ENCODE data around the gene CHI3L2. TPM values are rescaled to one million over a fixed set of nuclear protein-coding genes. Genes with fewer than 3 reads are reported as not detected.

CHI3L2 gene
- total RNA-seq, 4 donors from 2014 or later = 0.69 to 0.77 TPM; not detected in 2

GRCh38 chr1:111217183-111217910, 10.2 kb upstream of the CHI3L2 start:
- intact Hi-C loops (cut with DNase I; ENCODE audit: low total_unique reads) = no loop called here
- no peak for DNase-seq
- Histone ChIP-seq H3K27ac (no peak overlapping the region), H3K4me1 (no peaks in the 10 kb centered on the region), H3K27me3 (no peaks in the 10 kb centered on the region), H3K36me3 (no peaks in the 10 kb centered on the region), H3K9me3 (no peaks in the 10 kb centered on the region), H3K4me3 (no peak overlapping the region)
- no peak for TF ChIP-seq POLR2A (IDR thresholded peaks at IDR 0.05)

DNA sequence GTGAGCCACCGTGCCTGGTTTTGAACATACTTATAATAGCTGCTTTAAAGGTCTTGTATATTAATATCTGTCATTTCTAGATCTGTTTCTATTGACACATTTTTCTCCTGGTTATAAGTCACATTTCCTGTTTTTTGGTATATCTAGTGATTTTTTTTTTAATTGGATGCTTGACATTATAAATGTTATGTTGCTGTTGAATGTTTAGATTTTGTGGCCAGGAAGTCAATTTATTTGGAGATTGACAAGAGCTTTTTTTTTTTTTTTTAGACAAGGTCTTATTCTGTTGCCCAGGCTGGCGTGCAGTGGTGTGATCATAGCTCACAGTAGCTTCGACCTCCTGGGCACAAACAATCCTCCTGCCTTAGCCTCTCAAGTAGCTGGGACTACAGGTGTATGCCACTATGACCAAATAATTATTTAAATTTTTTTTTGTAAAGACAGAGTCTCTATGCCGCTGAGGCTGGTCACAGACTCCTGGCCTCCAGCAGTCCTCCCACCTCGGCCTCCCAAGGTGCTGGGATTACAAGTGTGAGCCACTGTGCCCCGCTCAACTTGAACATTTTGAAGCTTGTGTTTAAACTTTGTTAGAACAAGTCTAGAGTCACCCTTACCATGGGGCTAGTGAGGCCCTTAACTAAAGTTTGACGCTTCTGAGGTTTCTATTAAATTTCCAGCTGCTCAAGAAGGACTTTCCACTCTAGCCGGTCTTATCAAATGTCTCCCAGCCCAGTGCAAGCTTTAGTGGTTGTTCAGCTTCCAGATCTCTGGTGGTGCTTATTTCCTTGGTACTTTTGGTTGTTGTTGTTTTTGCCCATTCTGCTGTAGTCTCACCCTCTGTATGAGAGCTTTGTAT, 8.6 kb upstream of the CHI3L2 start:
- intact Hi-C loops (cut with DNase I; ENCODE audit: low total_unique reads) = no loop called here
- TF ChIP-seq CTCF (IDR thresholded peaks at IDR 0.05) (no peak), POLR2A (IDR thresholded peaks at IDR 0.05) (no peak)
- no peak for DNase-seq
- Histone ChIP-seq H3K9me3 (no peaks in the 10 kb centered on the region), H3K4me3 (no peak overlapping the region), H3K27ac (no peak overlapping the region), H3K4me1 (no peaks in the 10 kb centered on the region), H3K27me3 (no peaks in the 10 kb centered on the region), H3K36me3 (no peaks in the 10 kb centered on the region)

DNA sequence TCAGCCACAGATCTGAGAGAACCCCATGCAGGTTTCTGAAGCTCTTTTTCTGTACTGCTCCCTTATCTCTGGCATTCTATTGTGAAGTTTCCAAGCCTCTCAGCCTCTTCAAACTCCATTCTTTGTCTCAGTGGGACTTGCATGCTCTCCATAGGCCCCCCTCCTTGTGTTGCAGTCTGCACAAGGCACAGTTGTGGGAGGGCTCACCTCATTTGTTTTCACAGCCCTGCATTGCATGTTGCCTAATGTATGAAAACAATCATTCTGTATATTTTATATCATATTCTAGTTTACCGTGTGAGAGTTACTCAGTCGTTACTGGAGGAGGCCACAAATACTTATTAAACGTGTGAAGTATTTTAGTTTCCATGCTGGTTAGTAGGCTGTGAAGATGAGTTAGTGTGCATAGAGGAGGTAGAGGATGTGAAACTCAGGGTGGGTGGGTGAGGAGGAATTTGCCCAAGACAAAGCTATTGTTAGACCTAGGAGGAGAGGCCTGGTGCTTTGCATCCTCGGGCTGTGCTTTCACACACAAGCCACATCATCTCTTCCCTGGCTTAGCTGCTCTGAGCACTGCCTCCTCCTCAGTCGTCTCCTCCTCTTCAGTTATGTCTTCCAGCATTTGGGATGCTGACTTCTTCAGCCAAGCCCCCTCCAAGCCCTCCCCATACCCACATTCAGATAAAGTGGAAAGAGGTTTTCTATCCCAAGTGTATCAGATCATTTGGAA, 7.8 kb upstream of the CHI3L2 start:
- TF ChIP-seq POLR2A (IDR thresholded peaks at IDR 0.05) (no peak), CTCF (IDR thresholded peaks at IDR 0.05) (no peak)
- DNase-seq = no peak
- H3K4me1 ChIP-seq = no peaks in the 10 kb centered on the region
- no peak overlapping the region for H3K27ac ChIP-seq
- no peak overlapping the region for H3K4me3 ChIP-seq
- no peaks in the 10 kb centered on the region for H3K9me3 ChIP-seq
- intact Hi-C loops (cut with DNase I; ENCODE audit: low total_unique reads) = no loop called here
- no peaks in the 10 kb centered on the region for H3K27me3 ChIP-seq
- H3K36me3 ChIP-seq = no peaks in the 10 kb centered on the region

- H3K27me3 ChIP-seq = no peaks in the 10 kb centered on the region
- intact Hi-C loops (cut with DNase I; ENCODE audit: low total_unique reads) = no loop called here
These were observed 7.1 kb upstream of the CHI3L2 start for GRCh38 chr1:111220302-111220890.

More at GRCh38 chr1:111220302-111220890, 7.1 kb upstream of the CHI3L2 start:
- H3K4me3 ChIP-seq = no peak overlapping the region
- TF ChIP-seq POLR2A (IDR thresholded peaks at IDR 0.05) = no peak
- no peak for TF ChIP-seq CTCF (IDR thresholded peaks at IDR 0.05)
- no peaks in the 10 kb centered on the region for H3K9me3 ChIP-seq
- no peaks in the 10 kb centered on the region for H3K36me3 ChIP-seq
- DNase-seq = no peak
- H3K4me1 ChIP-seq = no peaks in the 10 kb centered on the region
- H3K27ac ChIP-seq = no peak overlapping the region
